Skin of body (tissue), 2 donors: ENCODE results near the gene LRIG3. TPM values are rescaled to one million over a fixed set of nuclear protein-coding genes. Genes with fewer than 3 reads are reported as not detected.
"Not testable (repeated sequence)": the region's sequence is repeated elsewhere in the genome, so short reads cannot be mapped to it uniquely, and the experiment has no call there.

Source experiments
- DNase-seq: peaks from one replicate; lab custom pipeline; 2025; lab: John Stamatoyannopoulos, UW
- total RNA-seq: library from RNA; depleted of rRNA; stranded (reverse); fragments of >200 nt; gene quantifications from one replicate; pipeline ENCODE4 v1.2.3, GENCODE V29; 2014

Gene LRIG3
- total RNA-seq, 1 donor from 2014 or later = 241 TPM

DNA sequence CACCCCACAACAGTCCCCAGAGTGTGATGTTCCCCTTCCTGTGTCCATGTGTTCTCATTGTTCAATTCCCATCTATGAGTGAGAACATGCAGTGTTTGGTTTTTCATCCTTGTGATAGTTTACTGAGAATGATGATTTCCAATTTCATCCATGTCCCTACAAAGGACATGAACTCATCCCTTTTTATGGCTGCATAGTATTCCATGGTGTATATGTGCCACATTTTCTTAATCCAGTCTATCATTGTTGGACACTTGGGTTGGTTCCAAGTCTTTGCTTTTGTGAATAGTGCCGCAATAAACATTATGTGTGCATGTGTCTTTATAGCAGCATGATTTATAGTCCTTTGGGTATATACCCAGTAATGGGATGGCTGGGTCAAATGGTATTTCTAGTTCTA lies 17.6 kb downstream of the LRIG3 start:
- not testable (repeated sequence) for DNase-seq

DNA sequence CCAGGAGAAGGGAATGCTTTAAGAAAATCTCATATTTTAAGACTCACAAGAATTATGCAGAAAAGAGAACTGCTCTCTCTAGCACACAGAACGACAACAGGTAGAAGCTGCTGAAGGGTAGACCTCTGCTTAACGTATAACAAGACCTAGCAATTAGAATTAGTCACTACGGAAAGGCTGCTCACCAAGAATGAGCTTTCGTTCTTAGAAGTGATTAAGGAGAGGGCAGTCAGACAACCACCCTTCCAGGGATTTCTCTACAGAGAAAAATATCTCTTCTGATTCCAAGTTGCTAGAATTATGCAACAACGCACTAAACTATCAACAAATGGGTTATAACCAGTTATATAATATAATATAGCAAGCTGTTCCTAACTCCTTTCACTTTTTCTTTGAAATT lies 18.6 kb downstream of the LRIG3 start:
- DNase-seq = no peak

DNA sequence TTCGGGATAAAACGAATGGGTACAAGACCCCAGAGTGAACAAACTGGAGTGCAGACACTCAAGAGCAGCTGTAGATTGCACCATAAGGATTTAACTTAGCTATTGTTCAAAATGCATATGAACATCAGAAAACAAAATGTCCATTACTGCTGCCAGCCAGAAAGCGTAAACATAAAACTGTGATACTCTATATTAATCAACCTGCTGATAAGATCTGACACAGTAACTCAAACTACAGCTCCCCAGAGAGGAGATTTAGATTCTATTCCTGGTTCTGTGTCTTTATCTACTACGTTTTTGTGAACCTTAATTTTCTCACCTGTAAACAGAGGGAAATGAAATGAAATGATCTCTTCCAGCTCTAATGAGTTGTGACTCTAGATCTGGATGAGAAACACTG lies 22.3 kb downstream of the LRIG3 start:
- DNase-seq = no peak

DNA sequence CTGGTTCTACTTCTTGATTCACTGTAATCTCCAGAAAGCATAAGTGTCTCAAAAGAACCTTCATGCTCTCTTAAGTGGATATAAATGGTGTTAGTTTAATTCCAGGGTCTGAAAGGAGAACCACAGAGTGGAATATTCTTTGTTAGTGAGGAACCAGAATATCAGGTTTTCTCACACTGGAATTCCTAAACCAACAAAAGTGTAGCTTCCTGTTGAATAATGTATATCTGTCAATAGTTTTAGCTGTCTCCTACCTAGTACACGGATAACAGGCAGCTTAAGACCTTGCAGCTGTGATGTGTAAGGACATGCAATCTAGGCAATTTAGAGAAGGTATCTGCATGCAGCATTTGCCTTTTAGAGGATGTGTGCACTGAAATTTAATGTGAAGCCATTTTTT lies 24.0 kb downstream of the LRIG3 start:
- DNase-seq = no peak

DNA sequence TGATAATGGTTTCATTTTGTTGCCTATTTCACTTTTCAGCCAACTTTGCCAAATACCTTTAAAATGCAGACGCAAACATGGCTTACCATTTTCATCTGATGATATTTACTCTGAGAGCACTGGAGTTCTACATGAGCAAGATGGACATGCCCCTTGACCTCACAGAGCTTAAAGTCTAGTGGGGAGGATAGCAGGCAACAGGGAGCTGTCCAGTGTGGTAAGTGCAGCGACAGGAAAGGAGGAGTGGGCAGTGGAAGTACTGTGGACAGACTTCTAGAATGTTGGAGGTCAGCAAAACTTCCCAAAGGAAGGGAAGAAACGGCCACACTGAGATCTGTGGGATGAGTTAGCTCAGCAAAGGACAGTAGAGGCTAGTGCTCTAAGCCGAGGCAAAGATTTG lies 25.3 kb downstream of the LRIG3 start:
- no peak for DNase-seq

DNA sequence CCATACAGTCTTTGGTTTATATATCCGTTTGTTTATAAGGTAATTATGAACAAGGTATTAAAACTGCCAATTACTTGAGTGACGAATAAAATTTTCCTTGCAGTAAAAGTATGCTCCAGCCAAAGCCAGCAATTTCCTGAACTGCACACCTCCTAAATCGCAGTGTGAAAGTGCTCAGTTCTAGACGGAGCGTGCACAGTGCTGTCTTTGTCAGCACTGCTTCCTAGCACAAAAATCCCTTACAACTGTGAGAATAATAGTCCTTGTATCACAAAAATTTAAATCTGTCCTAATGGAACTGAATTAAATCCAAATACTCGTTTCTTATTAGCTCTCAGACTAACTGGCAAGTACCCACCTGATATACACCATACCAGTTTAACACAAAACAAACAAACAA lies 26.3 kb downstream of the LRIG3 start:
- DNase-seq = no peak

DNA sequence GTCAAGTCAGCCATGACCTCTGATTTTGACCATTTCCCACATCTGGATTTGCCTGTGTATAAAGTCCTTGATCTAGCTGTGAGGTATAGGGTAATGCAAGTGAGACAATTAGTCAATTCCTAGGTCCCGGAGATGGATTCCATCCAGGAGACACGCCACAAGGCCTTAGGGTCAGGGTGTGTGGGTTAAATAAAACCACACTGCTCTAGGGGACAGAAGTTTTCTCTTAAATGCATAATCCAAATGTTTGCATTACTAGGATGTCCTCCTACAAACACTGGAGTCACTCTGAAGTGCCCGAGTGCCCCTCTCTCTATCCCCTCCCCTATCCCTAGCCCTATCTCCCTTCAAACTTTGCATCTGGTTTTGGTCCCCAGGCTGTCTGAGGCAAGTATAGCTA lies 26.8 kb downstream of the LRIG3 start:
- DNase-seq = no peak

DNA sequence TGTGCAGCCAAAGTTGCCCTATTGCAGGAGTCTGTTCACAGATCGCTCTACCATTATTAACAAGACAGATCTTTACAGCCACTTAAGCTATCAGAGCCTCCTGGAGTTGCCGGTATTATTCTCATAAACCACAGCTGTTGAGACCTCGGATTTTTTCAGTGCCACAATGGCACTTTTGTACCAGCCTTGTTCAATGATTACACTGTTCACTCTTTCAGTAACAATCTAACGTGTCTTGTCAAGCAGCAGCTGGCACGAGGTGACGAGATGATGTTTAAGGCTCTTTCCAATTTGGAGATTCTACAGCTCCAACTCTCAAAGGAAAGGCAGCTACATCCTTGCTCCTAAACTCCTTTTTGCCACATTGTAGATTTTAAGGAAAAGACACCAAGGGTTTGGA lies 30.7 kb downstream of the LRIG3 start:
- no peak for DNase-seq

DNA sequence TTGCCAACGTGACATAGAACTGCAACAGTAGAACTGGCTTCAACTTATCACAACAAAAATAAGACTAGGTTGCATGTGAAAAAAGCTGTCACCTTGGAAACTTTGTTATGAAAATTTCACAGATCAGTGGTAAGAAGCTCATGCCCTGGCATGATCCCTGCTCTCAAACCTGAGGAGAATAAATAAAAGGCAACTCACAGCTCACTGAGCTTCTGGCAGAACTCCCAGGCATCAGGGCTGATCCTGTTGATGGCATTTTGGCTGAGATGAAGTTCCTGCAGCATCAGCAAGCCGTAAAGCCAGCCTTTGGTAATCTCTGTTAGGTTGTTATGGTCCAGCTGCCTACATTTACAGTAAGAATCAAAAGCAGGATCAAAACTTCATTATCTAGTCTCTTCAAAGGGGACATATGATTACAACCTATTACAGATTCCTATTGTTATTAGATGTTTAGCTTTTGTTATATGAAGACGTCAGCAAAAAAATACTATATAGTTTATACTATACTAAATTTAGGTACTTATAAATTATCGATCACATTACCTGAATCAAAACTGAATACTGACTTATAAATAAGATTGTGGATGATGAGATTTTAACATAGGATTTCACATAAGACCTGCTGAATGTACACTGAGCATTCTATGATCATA lies 32.0 kb downstream of the LRIG3 start:
- DNase-seq = peak; percentile 30

DNA sequence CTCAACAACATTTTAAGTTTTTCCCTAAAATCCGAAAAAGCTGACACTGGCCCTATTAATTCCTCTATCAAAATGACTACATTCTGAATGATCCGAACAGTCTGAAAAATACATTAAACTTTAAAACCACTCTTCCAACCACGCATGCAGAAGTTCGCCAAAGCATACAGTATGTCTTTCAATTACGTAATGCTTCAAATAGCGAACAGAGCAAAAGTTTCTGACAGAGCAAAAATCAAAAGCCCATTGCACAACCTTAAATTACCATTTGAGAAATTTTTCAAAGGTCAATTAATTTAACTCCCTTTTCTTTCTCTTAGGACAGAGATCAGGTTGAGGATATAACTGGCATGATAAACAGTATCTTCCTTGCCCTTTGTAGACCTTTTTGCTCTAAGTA lies 33.2 kb downstream of the LRIG3 start:
- no peak for DNase-seq

DNA sequence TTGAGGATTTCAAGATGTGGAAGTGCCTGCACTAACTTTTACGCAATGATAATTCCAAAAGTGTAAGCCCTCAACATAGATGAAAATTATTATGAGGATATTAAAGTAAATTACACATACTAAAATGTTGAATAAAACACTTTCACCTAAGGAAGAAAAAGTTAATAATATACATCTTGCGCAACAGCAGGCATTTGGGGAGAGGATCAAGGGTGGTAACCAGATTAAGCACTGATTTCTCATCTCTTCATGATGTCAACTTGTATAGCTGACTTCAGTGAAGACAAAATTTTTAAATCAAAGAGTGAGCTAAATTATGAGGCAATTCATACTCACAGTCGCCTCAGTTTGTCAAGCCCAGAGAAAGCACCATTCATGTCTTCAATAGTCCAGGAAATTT lies 33.8 kb downstream of the LRIG3 start:
- DNase-seq = no peak

DNA sequence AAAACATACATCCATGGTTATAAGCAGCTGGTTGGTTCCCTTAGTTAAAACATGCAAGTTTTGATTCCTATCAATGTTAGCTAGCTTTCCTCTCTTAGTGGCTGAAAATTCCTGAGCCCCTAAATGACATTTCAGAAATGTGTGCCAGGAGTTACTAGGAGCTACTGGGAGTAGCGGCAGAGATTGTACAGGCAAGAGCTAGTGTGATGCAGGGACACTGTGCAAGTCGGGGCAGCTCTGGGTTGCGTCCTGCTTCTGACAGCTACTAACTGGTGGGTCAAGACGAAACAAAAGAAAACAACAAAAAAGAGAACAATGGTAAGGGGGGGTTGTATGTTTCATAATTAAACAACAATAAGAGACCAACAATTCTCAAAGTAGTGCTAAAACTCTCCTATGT lies 35.4 kb downstream of the LRIG3 start:
- DNase-seq = no peak

DNA sequence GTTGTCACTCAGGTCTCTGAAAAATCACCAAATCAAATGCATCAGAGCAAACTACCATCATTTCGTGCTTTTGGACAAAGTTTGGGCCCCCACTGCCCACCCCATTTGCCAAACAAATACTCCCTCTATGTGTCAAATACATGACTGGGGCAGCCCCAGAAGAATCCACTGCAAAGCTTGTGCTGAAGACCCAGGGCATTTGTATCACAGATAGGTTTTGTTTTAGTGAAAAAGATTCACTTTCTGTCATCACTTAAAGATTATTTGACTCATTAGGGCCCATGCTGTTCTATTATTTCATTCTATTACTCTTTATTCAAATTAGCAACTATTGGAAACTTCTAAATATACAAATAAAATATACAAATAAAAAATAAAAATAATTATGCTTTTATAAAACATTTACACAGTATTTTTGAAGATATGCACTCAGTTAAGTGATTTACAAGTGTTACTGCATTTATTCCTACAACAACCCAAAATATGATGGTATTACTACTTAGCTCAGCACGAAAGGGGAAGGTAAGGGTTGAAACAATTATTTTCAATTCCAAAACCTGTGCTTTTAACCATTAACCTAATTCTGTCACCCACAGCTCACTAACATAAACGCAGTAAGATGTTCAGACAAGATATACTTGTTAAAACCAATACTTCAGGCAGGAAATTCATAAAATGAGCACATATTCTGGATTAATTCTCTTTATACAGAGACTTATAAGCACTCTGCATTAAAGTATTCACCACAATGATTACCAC lies 36.5 kb downstream of the LRIG3 start:
- no peak for DNase-seq

DNA sequence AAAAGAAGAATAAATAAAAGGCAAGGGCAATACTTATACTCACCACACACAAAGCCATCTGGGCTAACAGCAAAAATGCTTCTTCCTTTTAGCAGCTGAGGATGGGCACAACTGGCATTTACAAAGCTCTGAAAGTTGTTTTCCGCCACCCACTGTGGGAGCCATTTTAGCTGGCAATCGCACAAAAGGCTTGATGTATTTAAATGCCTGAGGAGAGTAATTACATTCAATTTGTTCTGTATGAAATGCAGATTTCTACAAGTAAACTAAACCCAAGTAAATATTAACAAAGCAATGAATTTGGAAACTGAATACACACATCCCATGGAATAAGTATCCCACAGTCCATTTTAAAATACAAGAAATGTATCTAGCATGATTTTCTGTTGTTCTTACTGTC lies 37.5 kb downstream of the LRIG3 start:
- DNase-seq = no peak

DNA sequence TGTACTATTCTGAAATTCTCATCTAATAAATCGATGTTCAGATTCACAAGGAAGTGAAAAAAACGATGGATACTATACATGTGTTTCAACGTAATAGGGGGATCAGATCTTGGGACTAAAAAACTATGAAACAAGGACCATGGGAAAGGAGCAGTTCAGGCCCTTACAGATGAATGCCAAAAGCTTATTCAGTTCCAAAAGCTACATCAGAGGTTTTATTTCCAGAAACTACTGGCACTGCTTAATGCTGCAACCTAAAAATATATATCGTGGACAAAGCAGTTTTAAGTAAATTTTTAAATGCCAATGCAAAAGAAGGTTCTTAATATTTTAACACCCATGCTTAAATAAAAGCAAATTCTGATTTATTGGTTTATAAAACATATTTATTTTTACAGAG lies 38.5 kb downstream of the LRIG3 start:
- DNase-seq = peak; percentile 51

DNA sequence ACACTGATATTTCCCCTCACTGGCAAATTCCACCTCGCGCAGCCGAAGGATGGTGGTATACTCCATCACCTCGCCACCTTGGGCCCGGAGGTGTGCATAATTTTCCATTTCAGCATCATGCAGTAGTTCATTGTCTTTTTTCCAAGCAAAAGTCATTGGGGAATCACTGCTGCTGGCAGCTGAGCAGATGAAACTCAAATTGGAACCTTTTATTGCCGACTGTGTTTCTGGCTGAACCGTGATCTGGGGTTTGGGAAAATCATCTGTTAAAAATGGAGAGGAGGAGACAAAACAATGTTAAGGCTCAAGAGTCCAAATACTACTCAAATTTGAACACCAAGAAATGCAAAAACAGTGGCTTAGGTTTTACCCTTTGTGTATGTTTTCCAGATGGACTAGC lies 39.7 kb downstream of the LRIG3 start:
- peak; percentile 41 for DNase-seq

DNA sequence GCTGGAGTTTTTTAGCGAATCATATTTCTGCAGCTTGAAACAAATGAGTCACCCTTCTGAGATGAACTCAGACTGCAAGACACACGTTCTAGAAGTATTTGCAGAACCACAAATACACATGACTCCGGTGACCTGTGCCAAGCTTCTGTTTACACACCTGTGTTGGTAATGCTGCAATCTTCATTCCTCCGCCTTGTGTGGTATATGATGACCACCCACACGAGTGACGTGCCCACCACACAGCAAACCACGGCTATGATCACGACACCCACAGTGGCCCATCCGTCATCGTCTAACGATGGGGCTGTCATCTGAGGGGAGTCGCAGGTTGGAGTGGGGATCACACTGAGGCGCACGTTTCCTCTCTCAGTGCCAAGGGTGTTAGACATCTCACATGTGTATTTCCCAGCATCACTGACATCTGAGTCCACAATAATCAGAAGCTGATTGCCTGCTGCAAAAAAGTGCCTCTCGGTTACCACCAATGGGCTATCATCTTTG lies 43.0 kb downstream of the LRIG3 start:
- DNase-seq = no peak

DNA sequence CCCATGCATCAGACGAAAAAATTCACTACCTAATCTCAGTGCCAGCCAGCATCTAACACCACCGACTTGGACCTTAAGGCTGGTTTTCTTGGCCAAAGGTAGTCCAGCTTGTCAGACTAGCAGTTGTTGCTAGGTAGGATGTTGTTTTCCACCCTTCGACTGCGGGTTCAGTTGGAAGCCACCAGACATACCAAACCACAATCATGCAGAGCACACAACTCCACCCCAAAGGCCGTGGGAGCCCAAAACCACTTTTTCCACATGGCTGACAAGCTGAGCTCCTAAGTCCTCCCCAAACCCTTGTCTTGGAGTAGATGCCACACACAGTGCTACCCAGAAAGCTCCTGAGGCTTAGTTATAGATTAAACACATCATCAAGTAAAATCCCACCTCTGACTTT lies 46.8 kb downstream of the LRIG3 start:
- DNase-seq = no peak

DNA sequence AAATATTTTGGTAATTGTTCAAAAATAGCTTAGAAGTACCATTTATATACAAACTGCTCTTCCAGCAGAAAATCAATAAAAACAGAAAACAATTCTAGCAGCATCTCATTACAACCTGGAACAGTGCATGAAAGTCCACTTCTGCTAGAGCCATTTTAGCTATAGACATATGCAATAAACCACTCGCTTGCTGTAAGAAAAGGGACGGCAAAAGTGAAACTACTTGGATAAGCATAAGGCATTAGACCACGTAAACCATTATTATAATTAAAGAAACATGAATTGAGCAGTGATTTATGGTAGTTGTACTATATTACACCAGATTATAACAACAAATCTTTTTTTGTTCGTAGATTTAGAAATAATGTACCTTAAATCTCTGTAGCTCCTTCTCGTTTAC lies 48.7 kb downstream of the LRIG3 start:
- DNase-seq = peak; percentile 24

DNA sequence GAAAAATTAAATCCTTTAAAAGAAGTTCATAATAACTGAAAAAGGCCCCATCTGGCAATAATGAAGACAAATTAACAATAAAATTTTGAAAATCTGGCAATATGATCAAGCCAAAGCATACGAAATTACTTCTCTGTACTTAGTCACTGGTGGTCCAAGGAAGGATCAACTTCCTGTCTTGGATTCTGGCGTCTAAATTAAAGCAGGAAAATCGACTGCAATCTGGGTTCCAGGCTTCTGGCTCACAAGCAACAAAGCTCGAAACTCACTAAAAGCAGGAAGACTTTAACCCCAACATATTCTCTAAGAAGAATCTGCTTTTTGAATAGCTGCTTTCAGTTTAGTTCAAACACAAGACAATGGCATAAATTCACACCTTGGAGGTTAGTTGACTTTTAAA lies 49.7 kb downstream of the LRIG3 start:
- peak; percentile 86 for DNase-seq

DNA sequence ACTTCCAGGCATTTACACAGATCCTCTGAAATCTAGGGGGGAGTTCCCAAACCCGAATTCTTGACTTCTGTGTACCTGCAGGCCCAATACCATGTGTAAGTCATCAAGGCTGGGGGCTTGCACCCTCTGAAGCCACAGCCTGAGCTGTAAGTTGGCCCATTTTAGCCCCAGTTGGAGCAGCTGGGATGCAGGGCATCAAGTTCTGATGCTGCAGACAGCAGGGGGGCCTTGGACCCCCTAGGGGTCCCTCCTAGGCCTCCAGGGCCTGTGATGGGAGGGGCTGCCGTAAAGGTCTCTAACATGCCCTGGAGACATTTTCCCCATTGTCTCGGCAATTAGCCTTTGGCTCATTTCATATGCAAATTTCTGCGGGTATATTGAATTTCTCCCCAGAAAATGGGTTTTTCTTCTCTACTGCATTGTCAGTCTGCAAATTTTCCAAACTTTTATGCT lies 59.5 kb downstream of the LRIG3 start:
- no peak for DNase-seq

DNA sequence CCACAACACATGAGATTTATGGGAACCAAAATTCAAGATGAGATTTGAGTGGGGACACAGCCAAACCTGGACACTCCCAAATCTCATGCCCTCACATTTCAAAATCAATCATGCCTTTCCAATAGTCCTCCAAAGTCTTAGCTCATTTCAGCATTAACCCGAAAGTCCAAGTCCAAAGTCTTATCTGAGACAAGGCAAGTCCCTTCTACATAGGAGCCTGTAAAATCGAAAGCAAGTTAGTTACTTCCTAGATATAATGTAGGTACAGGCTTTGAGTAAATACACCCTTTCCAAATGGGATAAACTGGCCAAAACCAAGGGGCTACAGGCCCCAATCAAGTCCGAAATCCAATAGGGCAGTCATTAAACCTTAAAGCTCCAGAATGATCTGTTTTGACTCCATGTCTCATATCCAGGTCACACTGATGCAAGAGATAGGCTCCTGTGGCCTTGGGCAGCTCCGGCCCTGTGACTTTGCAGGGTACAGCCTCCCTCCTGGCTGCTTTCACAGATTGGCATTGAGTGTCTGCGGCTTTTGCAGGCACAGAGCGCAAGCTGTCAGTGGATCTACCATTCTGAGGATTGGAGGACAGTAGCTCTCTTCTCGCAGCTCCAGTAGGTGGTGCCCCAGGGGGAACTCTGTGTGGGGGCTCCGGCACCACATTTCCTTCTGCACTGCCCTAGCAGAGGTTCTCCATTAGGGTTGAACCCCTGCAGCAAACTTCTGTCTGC lies 60.1 kb downstream of the LRIG3 start:
- no peak for DNase-seq
